GM12873 (cell line): ENCODE data around the gene CHTOP.

ENCODE experiments used
- CTCF ChIP-seq: IDR thresholded peaks from 2 replicates; pipeline ENCODE4 v1.5.1; 2012; ENCODE audit warnings: low read depth, mild to moderate bottlenecking, moderate library complexity, low read length, control low read depth; ENCODE audit not compliant: insufficient read depth; ENCODE audit errors: missing control alignments

CHTOP gene

GRCh38 chr1:153647346-153647714 lies 13.5 kb downstream of the CHTOP start:
- no peak for TF ChIP-seq CTCF

- TF ChIP-seq CTCF: no peak
These were observed 14.3 kb downstream of the CHTOP start for GRCh38 chr1:153648000-153648643.

GRCh38 chr1:153649137-153649862 lies 15.4 kb downstream of the CHTOP start:
- TF ChIP-seq CTCF: no peak

GRCh38 chr1:153649863-153650235 lies 16.0 kb downstream of the CHTOP start:
- TF ChIP-seq CTCF: no peak

- TF ChIP-seq CTCF: no peak
These were observed 17.9 kb downstream of the CHTOP start for GRCh38 chr1:153651771-153652170.

GRCh38 chr1:153652805-153653500 lies 19.1 kb downstream of the CHTOP start:
- no peak for TF ChIP-seq CTCF

GRCh38 chr1:153655333-153655732 lies 21.5 kb downstream of the CHTOP start:
- TF ChIP-seq CTCF: no peak
